NOMO-1 treated with dmso at 0.1 percent for 144 hours (cell line): Measurements from ENCODE around the gene SLFN12L.
A peak's percentile ranks its signal among the peaks of the same experiment; 100 is the strongest.
"Not testable (repeated sequence)": the region's sequence is repeated elsewhere in the genome, so short reads cannot be mapped to it uniquely, and the experiment has no call there.

Experiments used
- DNase-seq: peaks from one replicate; lab custom pipeline; 2025; ENCODE audit not compliant: unreplicated experiment; lab: John Stamatoyannopoulos, UW

Gene SLFN12L

GRCh38 chr17:35543856-35544255, 6.4 kb upstream of the SLFN12L start:
- no peak for DNase-seq

GRCh38 chr17:35542990-35543389, 5.5 kb upstream of the SLFN12L start:
- no peak for DNase-seq

GRCh38 chr17:35541434-35541833, 4.0 kb upstream of the SLFN12L start:
- no peak for DNase-seq

- no peak for DNase-seq
These were observed 3.3 kb upstream of the SLFN12L start for GRCh38 chr17:35540589-35541404.

- DNase-seq, result no peak
These were observed 2.2 kb upstream of the SLFN12L start for GRCh38 chr17:35539659-35540026.

- DNase-seq, result peak; percentile 6
These were observed 760 bp downstream of the SLFN12L start for GRCh38 chr17:35536664-35537171.

GRCh38 chr17:35535406-35535805, 2.1 kb downstream of the SLFN12L start:
- not testable (repeated sequence) for DNase-seq

- DNase-seq, result no peak
These were observed 2.8 kb downstream of the SLFN12L start for GRCh38 chr17:35534576-35535093.

- no peak for DNase-seq
These were observed 6.3 kb downstream of the SLFN12L start for GRCh38 chr17:35531160-35531559.

- DNase-seq, result no peak
These were observed 7.6 kb downstream of the SLFN12L start for GRCh38 chr17:35529866-35530265.

- not testable (repeated sequence) for DNase-seq
These were observed 8.2 kb downstream of the SLFN12L start for GRCh38 chr17:35529326-35529725.

GRCh38 chr17:35523296-35523695, 14.2 kb downstream of the SLFN12L start:
- DNase-seq, result peak; percentile 48

- peak; percentile 52 for DNase-seq
These were observed 15.7 kb downstream of the SLFN12L start for GRCh38 chr17:35521654-35522256.

- DNase-seq, result no peak
These were observed 16.3 kb downstream of the SLFN12L start for GRCh38 chr17:35521150-35521549.

- no peak for DNase-seq
These were observed 17.5 kb downstream of the SLFN12L start for GRCh38 chr17:35519906-35520442.

- DNase-seq, result no peak
These were observed 18.0 kb downstream of the SLFN12L start for GRCh38 chr17:35519439-35519838.

- DNase-seq, result not testable (repeated sequence)
These were observed 19.0 kb downstream of the SLFN12L start for GRCh38 chr17:35518431-35518830.

GRCh38 chr17:35515027-35515426, 22.5 kb downstream of the SLFN12L start:
- DNase-seq, result no peak

- no peak for DNase-seq
These were observed 22.9 kb downstream of the SLFN12L start for GRCh38 chr17:35514564-35514963.

GRCh38 chr17:35510052-35510451, 27.4 kb downstream of the SLFN12L start:
- DNase-seq, result no peak

GRCh38 chr17:35507714-35508113, 29.8 kb downstream of the SLFN12L start:
- not testable (repeated sequence) for DNase-seq

- no peak for DNase-seq
These were observed 37.9 kb downstream of the SLFN12L start for GRCh38 chr17:35499548-35499947.
